ENCODE data around the gene HMGN1.

DNA sequence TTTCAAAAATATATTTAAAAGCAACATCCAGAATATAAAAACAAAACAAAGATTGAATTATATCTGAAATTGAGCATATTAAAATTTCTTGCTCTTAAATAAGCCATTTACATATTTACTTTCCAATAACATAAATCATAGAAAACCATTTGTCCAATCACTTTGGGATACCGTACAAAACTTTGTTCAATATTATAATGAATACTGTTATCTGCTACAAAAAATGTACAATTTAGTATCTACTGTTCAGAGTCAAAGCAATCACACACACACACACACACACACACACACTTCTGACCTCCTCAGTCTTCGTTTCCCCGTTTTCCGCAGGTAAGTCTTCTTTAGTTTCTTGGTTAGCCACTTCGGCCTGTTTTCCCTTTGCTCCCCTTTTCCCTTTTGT lies 4.0 kb downstream of the HMGN1 start:
- no peak for TF ChIP-seq TAF1 (IDR thresholded peaks at IDR 0.05; ENCODE audit: borderline replicate concordance, insufficient read depth, low read length)
- TF ChIP-seq POLR2AphosphoS5 (IDR thresholded peaks at IDR 0.05; ENCODE audit: low read depth, low read length): no peak; the same call in 1 of the 2 replicates
- TF ChIP-seq FOXP2 (optimal IDR thresholded peaks at IDR 0.05; ENCODE audit: borderline replicate concordance, extremely low read depth, extremely low read length, insufficient read depth): no peak
- TF ChIP-seq, protein P1, sequence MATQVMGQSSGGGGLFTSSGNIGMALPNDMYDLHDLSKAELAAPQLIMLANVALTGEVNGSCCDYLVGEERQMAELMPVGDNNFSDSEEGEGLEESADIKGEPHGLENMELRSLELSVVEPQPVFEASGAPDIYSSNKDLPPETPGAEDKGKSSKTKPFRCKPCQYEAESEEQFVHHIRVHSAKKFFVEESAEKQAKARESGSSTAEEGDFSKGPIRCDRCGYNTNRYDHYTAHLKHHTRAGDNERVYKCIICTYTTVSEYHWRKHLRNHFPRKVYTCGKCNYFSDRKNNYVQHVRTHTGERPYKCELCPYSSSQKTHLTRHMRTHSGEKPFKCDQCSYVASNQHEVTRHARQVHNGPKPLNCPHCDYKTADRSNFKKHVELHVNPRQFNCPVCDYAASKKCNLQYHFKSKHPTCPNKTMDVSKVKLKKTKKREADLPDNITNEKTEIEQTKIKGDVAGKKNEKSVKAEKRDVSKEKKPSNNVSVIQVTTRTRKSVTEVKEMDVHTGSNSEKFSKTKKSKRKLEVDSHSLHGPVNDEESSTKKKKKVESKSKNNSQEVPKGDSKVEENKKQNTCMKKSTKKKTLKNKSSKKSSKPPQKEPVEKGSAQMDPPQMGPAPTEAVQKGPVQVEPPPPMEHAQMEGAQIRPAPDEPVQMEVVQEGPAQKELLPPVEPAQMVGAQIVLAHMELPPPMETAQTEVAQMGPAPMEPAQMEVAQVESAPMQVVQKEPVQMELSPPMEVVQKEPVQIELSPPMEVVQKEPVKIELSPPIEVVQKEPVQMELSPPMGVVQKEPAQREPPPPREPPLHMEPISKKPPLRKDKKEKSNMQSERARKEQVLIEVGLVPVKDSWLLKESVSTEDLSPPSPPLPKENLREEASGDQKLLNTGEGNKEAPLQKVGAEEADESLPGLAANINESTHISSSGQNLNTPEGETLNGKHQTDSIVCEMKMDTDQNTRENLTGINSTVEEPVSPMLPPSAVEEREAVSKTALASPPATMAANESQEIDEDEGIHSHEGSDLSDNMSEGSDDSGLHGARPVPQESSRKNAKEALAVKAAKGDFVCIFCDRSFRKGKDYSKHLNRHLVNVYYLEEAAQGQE (IDR thresholded peaks at IDR 0.05; ENCODE audit: insufficient read depth in 1 of 2, low read depth in 2 of 2, low read length in 2 of 2): no peak
- no peak for TF ChIP-seq SIN3A (IDR thresholded peaks at IDR 0.05; ENCODE audit: borderline replicate concordance, insufficient read depth, low read length)
